ENCODE data around the gene ARHGAP19. TPM values are rescaled to one million over a fixed set of nuclear protein-coding genes. Genes with fewer than 3 reads are reported as not detected.

ARHGAP19 gene
- total and polyA plus RNA-seq, 2 of the 8 experiments (the other 6 are each of a cell fraction or from before 2014, with no cell fraction given): 13.3 to 32.1 TPM

GRCh38 chr10:97263971-97264370 lies 28.5 kb downstream of the ARHGAP19 start:
- Histone ChIP-seq H2BK12ac (ENCODE audit: low read depth, low read length) (no peak overlapping the region), H3K4me1 (replicated peaks in 1 of 4; ENCODE audit: control insufficient read depth in 3 of 4, insufficient read depth in 4 of 4, low read length in 3 of 4) (peaks cover 3 to 7% (median 3%) of the 10 kb centered on the region in 4 experiments; a peak in 6 of 7 replicates), H3K4ac (replicated peaks; ENCODE audit: insufficient read length, low read depth, low read length) (no peak overlapping the region), H2AK5ac (ENCODE audit: low read depth, low read length) (no peak overlapping the region), H2BK5ac (ENCODE audit: low read depth, low read length) (no peak overlapping the region), H3K27me3 (replicated peaks in 1 of 4; ENCODE audit: control insufficient read depth in 3 of 4, extremely low read depth in 1 of 4, insufficient read depth in 3 of 4, low read length in 3 of 4) (no peaks in the 10 kb centered on the region), H4K8ac (ENCODE audit: extremely low read depth, insufficient read depth, low read length) (no peak overlapping the region), H2BK120ac (replicated peaks; ENCODE audit: low read depth, low read length) (no peak overlapping the region), H2BK15ac (ENCODE audit: low read length) (no peak overlapping the region), H3K56ac (replicated peaks; ENCODE audit: insufficient read length, low read depth, low read length) (no peak overlapping the region), H2AFZ (ENCODE audit: low read length) (no peak overlapping the region), H2BK20ac (ENCODE audit: low read length) (no peak overlapping the region), H4K20me1 (replicated peaks in 1 of 2; ENCODE audit: control insufficient read depth in 1 of 2, insufficient read depth in 2 of 2, low read length in 2 of 2) (no peaks in the 10 kb centered on the region), H4K91ac (replicated peaks; ENCODE audit: insufficient read length, low read length) (no peak overlapping the region), H3K18ac (ENCODE audit: extremely low read depth, low read length) (no peak overlapping the region), H3K23me2 (ENCODE audit: low read depth, low read length) (no peaks in the 10 kb centered on the region), H3K4me2 (ENCODE audit: insufficient read depth in 1 of 2, low read depth in 2 of 2, low read length in 2 of 2) (no peak overlapping the region), H3K79me2 (ENCODE audit: control insufficient read depth in 1 of 2, insufficient read depth in 2 of 2, low read length in 2 of 2) (peaks cover 0 to 18% of the 10 kb centered on the region in 2 experiments; a peak in 2 of 4 replicates), H3K23ac (ENCODE audit: insufficient read length) (no peak overlapping the region), H3K27ac (ENCODE audit: low read depth, low read length) (no peak overlapping the region), H3K36me3 (ENCODE audit: control insufficient read depth in 2 of 4, insufficient read depth in 4 of 4, low read length in 3 of 4) (peaks cover 0 to 7% (median 5%) of the 10 kb centered on the region in 4 experiments; a peak in 5 of 8 replicates), H3K4me3 (ENCODE audit: extremely low read depth in 1 of 4, insufficient read depth in 2 of 4, low read depth in 3 of 4, low read length in 4 of 4) (no peak overlapping the region), H3K14ac (ENCODE audit: insufficient read length) (no peak overlapping the region), H3K79me1 (ENCODE audit: low read depth, low read length) (peaks cover 7% of the 10 kb centered on the region), H3K9me3 (ENCODE audit: insufficient read depth in 2 of 2, low read depth in 1 of 2, low read length in 1 of 2) (no peaks in the 10 kb centered on the region), H3K9ac (replicated peaks in 1 of 4; ENCODE audit: extremely low read depth in 1 of 4, low read depth in 3 of 4, low read length in 3 of 4) (no peak overlapping the region), H4K5ac (ENCODE audit: insufficient read length, low read depth, low read length) (no peak overlapping the region)
- CTCF ChIA-PET (ENCODE audit: partially characterized antibody): interaction anchor here (0.9 to 4.4 kb wide), 3 partner anchors 12 to 95 kb away, joined by 3 to 30 read pairs (median 3); no protein-coding TSS in a partner anchor
- WGBS, 2 experiments (ENCODE audit: extremely low coverage in 1 of 2, insufficient coverage in 1 of 2, insufficient read length in 1 of 2, insufficient replicate concordance in 2 of 2, low coverage in 1 of 2, low lambda C conversion rate in 2 of 2, missing lambda C conversion rate in 1 of 2): 84% methylated on average over 5 of the region's 5 CpGs; no CpG with 5 or more reads in 1 of the 2 experiments
- DNase-seq (ENCODE audit: low read depth in 1 of 2, low spot score in 2 of 2) (no peak), FAIRE-seq (no peak)
- POLR2A ChIA-PET (ENCODE audit: partially characterized antibody): no interaction called here
- TF ChIP-seq JUND (IDR thresholded peaks at IDR 0.05; ENCODE audit: low read length) (no peak), SIRT6 (IDR thresholded peaks at IDR 0.05; ENCODE audit: low read length) (no peak), CTBP2 (IDR thresholded peaks at IDR 0.05; ENCODE audit: borderline replicate concordance, insufficient read depth, insufficient read length, low read length) (no peak), TBP (IDR thresholded peaks at IDR 0.05; ENCODE audit: low read depth, low read length) (no peak), CEBPB (IDR thresholded peaks at IDR 0.05; ENCODE audit: low read depth, low read length) (no peak), SUZ12 (IDR thresholded peaks at IDR 0.05; ENCODE audit: low read length) (no peak), ATF3 (IDR thresholded peaks at IDR 0.05; ENCODE audit: insufficient read depth, low read depth, low read length) (no peak), MAX (IDR thresholded peaks at IDR 0.05) (no peak), EGR1 (IDR thresholded peaks at IDR 0.05; ENCODE audit: borderline replicate concordance, low read depth, low read length) (no peak), TCF12 (IDR thresholded peaks at IDR 0.05; ENCODE audit: low read depth, low read length) (no peak), CBX8 (IDR thresholded peaks at IDR 0.05; ENCODE audit: borderline replicate concordance, low read depth, low read length) (no peak), ATF2 (IDR thresholded peaks at IDR 0.05; ENCODE audit: low read length) (no peak)
